GM18951 (cell line): ENCODE results near the gene PET117.
"Not testable (repeated sequence)": the region's sequence is repeated elsewhere in the genome, so short reads cannot be mapped to it uniquely, and the experiment has no call there.

ENCODE experiments used
- POLR2A ChIP-seq: IDR thresholded peaks from 4 replicates; pipeline ENCODE4 v1.6.1; 2011; ENCODE audit warnings: mild to moderate bottlenecking; ENCODE audit not compliant: insufficient read length, insufficient read depth; ENCODE audit errors: extremely low read depth
- in situ Hi-C: fragments of 300-500 bp; cut with MboI; formaldehyde crosslinking; loops from one replicate; pipeline ENCODE4 v1.12.0; 2022; ENCODE audit warnings: low sequenced_read_pairs, mixed read lengths, inconsistent platforms; ENCODE audit not compliant: unreplicated experiment

The PET117 gene

GRCh38 chr20:18137412-18138265 is at the start of gene PET117, which contains the start of gene KAT14:
Gene PET117, plus strand, starts transcription at chr20:18137863. Its CDS starts 93 bp downstream, at chr20:18137956.
Gene KAT14, plus strand, starts transcription at chr20:18137863. Its CDS starts 4,798 bp downstream, at chr20:18142661.
- TF ChIP-seq POLR2A = peak; percentile 91
- in situ Hi-C loops = no loop called here

GRCh38 chr20:18088298-18088697 is 49.4 kb upstream of the PET117 start:
- in situ Hi-C loops = not testable (repeated sequence)

GRCh38 chr20:18088841-18089240 is 48.8 kb upstream of the PET117 start:
- in situ Hi-C loops = not testable (repeated sequence)

- TF ChIP-seq POLR2A = no peak
These were observed 47.6 kb upstream of the PET117 start for GRCh38 chr20:18090044-18090443.

GRCh38 chr20:18090477-18090876 is 47.2 kb upstream of the PET117 start:
- in situ Hi-C loops = no loop called here
- no peak for TF ChIP-seq POLR2A

More at GRCh38 chr20:18090044-18090443, 47.6 kb upstream of the PET117 start:
- in situ Hi-C loops = no loop called here

- in situ Hi-C loops = no loop called here
- TF ChIP-seq POLR2A = no peak
These were observed 46.0 kb upstream of the PET117 start for GRCh38 chr20:18091623-18092022.

- in situ Hi-C loops = no loop called here
- TF ChIP-seq POLR2A = no peak
These were observed 44.8 kb upstream of the PET117 start for GRCh38 chr20:18092890-18093289.

GRCh38 chr20:18093388-18093787 is 44.3 kb upstream of the PET117 start:
- no peak for TF ChIP-seq POLR2A
- in situ Hi-C loops = no loop called here

GRCh38 chr20:18094191-18094590 is 43.5 kb upstream of the PET117 start:
- in situ Hi-C loops = no loop called here
- TF ChIP-seq POLR2A = no peak

GRCh38 chr20:18100569-18100968 is 37.1 kb upstream of the PET117 start:
- in situ Hi-C loops = not testable (repeated sequence)

GRCh38 chr20:18101125-18101810 is 36.4 kb upstream of the PET117 start:
- in situ Hi-C loops = no loop called here
- TF ChIP-seq POLR2A = no peak

- TF ChIP-seq POLR2A = no peak
- in situ Hi-C loops = no loop called here
These were observed 34.2 kb upstream of the PET117 start for GRCh38 chr20:18103497-18103896.

- no peak for TF ChIP-seq POLR2A
- in situ Hi-C loops = no loop called here
These were observed 29.3 kb upstream of the PET117 start for GRCh38 chr20:18108326-18108725.

GRCh38 chr20:18128574-18128973 is 9.1 kb upstream of the PET117 start:
- in situ Hi-C loops = not testable (repeated sequence)
